IMR-90 (cell line): ENCODE results near the gene ZNF385D. TPM values are rescaled to one million over a fixed set of nuclear protein-coding genes. Genes with fewer than 3 reads are reported as not detected.

Source experiments
- ATAC-seq: fragments of 200-7000 bp; cut with Tn5 transposase; 2 replicates; pipeline ENCODE4 v1.9.1; 2020; ENCODE audit warnings: low read depth, mild to moderate bottlenecking, moderate library complexity
- BruUV-seq: library from RNA; stranded (reverse); fragments of 400-500 nt; replicated peaks from 2 replicates; lab custom pipeline; 2021; lab: Mats Ljungman, UMichigan
- CTCF ChIA-PET: fragments of 300-600 bp; formaldehyde crosslinking; extraction: SDS; loops from one replicate; lab custom pipeline; 2021; ENCODE audit warnings: antibody characterized with exemption; lab: Yijun Ruan, JAX
- POLR2A ChIA-PET: fragments of 300-600 bp; sonication (Branson Sonifier 250); formaldehyde crosslinking; loops from one replicate; lab custom pipeline; 2022; ENCODE audit warnings: antibody characterized with exemption; ENCODE audit not compliant: unreplicated experiment; lab: Charles Lee
- DNase-seq: peaks from one replicate; pipeline ENCODE4 v3.0.0; 2013
- H2AFZ ChIP-seq: replicated peaks from 2 replicates; pipeline ENCODE3; 2013; ENCODE audit warnings: low read length, mild to moderate bottlenecking; ENCODE audit not compliant: poor library complexity
- H2AK5ac ChIP-seq: 2 replicates; pipeline ENCODE4 v1.6.1; 2013; ENCODE audit warnings: low read depth, low read length, inconsistent platforms
- H2AK9ac ChIP-seq: replicated peaks from 2 replicates; pipeline ENCODE3; 2013; ENCODE audit warnings: mild to moderate bottlenecking, low read depth, low read length, moderate library complexity; ENCODE audit not compliant: poor library complexity
- H2BK120ac ChIP-seq: 2 replicates; pipeline ENCODE4 v1.6.1; 2013; ENCODE audit warnings: low read depth, low read length, inconsistent platforms
- H2BK15ac ChIP-seq: 3 replicates; pipeline ENCODE4 v1.6.1; 2013; ENCODE audit warnings: low read depth, low read length, inconsistent platforms
- H2BK20ac ChIP-seq: 2 replicates; pipeline ENCODE4 v1.6.1; 2013; ENCODE audit warnings: low read depth, mild to moderate bottlenecking, inconsistent platforms, low read length, moderate library complexity
- H2BK5ac ChIP-seq: 2 replicates; pipeline ENCODE4 v1.6.1; 2013; ENCODE audit warnings: mild to moderate bottlenecking, low read depth, low read length, inconsistent platforms; ENCODE audit not compliant: poor library complexity, severe bottlenecking
- H3K14ac ChIP-seq: replicated peaks from 2 replicates; pipeline ENCODE4 v1.6.1; 2013; ENCODE audit warnings: low read depth, low read length, inconsistent platforms
- H3K18ac ChIP-seq: 2 replicates; pipeline ENCODE4 v1.6.1; 2013; ENCODE audit warnings: low read depth, low read length, control low read depth
- H3K23ac ChIP-seq: 2 replicates; pipeline ENCODE4 v1.6.1; 2013; ENCODE audit warnings: low read depth, low read length, inconsistent platforms
- H3K27ac ChIP-seq: 2 replicates; pipeline ENCODE4 v1.5.1; 2013; ENCODE audit warnings: mild to moderate bottlenecking, control low read depth, low read length; ENCODE audit not compliant: insufficient read depth
- H3K27me3 ChIP-seq: 2 replicates; pipeline ENCODE4 v1.6.1; 2013; ENCODE audit warnings: low read length; ENCODE audit not compliant: control insufficient read depth, insufficient read depth
- H3K36me3 ChIP-seq: 2 replicates; pipeline ENCODE4 v1.6.1; 2013; ENCODE audit warnings: low read length, mixed read lengths; ENCODE audit not compliant: control insufficient read depth, insufficient read depth
- H3K4ac ChIP-seq: 2 replicates; pipeline ENCODE4 v1.6.1; 2013; ENCODE audit warnings: low read depth, low read length, inconsistent platforms
- H3K4me1 ChIP-seq: 2 replicates; pipeline ENCODE4 v1.6.1; 2013; ENCODE audit warnings: low read length, mixed read lengths; ENCODE audit not compliant: control insufficient read depth, insufficient read depth
- H3K4me2 ChIP-seq: 2 replicates; pipeline ENCODE4 v1.6.1; 2013; ENCODE audit warnings: low read depth, mild to moderate bottlenecking, control low read depth, low read length, moderate library complexity
- H3K4me3 ChIP-seq: 2 replicates; pipeline ENCODE4 v1.5.1; 2013; ENCODE audit warnings: low read depth, mild to moderate bottlenecking, control low read depth, low read length, moderate library complexity; ENCODE audit not compliant: insufficient read depth
- H3K56ac ChIP-seq: 2 replicates; pipeline ENCODE4 v1.6.1; 2013; ENCODE audit warnings: low read length, inconsistent platforms; ENCODE audit not compliant: insufficient read depth; ENCODE audit errors: extremely low read depth
- H3K79me1 ChIP-seq, 2 experiments: 2 replicates each; pipeline ENCODE4 v1.6.1; 2013; ENCODE audit warnings: low read length in 2 of 2, inconsistent platforms in 1 of 2, low read depth in 1 of 2
- H3K9ac ChIP-seq: 2 replicates; pipeline ENCODE4 v1.6.1; 2013; ENCODE audit warnings: low read depth, low read length, control low read depth
- H3K9me1 ChIP-seq: 2 replicates; pipeline ENCODE4 v1.6.1; 2013; ENCODE audit warnings: low read length, inconsistent platforms; ENCODE audit not compliant: insufficient read depth
- H3K9me3 ChIP-seq: 2 replicates; pipeline ENCODE4 v1.6.1; 2013; ENCODE audit warnings: low read length; ENCODE audit not compliant: control insufficient read depth, insufficient read depth
- H4K20me1 ChIP-seq: 2 replicates; pipeline ENCODE4 v1.6.1; 2013; ENCODE audit warnings: low read length, inconsistent platforms; ENCODE audit not compliant: insufficient read depth
- H4K5ac ChIP-seq: 2 replicates; pipeline ENCODE4 v1.6.1; 2013; ENCODE audit warnings: mild to moderate bottlenecking, low read depth, low read length, control low read depth
- H4K8ac ChIP-seq, 2 experiments: 2 replicates each; pipeline ENCODE4 v1.6.1; 2013; ENCODE audit warnings: low read depth in 2 of 2, low read length in 2 of 2, control low read depth in 1 of 2, inconsistent platforms in 1 of 2
- H4K91ac ChIP-seq: 2 replicates; pipeline ENCODE4 v1.6.1; 2013; ENCODE audit warnings: low read depth, low read length, inconsistent platforms; ENCODE audit not compliant: insufficient read depth
- MAFK ChIP-seq: IDR thresholded peaks from 2 replicates; pipeline ENCODE4 v1.6.1; 2012; ENCODE audit warnings: low read depth, low read length, improper control_type of control experiment
- USF2 ChIP-seq: fragments of 150-350 bp; IDR thresholded peaks from 2 replicates; pipeline ENCODE4 v1.6.1; 2017; ENCODE audit warnings: mild to moderate bottlenecking, antibody characterized with exemption, low read length, low read depth
- WGBS, 2 experiments: methylation state at CpG; one replicate each; pipeline versions ENCODE4 v1.1.5 to v1.1.7; 2013; ENCODE audit warnings: missing lambda C conversion rate in 2 of 2; ENCODE audit not compliant: insufficient read length in 1 of 2; ENCODE audit errors: extremely low coverage in 2 of 2; 5-methylcytosine and 5-hydroxymethylcytosine counted together
- dilution Hi-C: fragments of 300-500 bp; cut with HindIII; formaldehyde crosslinking; loops from one replicate; pipeline ENCODE4 v1.14.3; 2018; ENCODE audit warnings: low sequenced_read_pairs; ENCODE audit not compliant: unreplicated experiment
- in situ Hi-C: fragments of 300-500 bp; cut with MboI; formaldehyde crosslinking; loops from 3 replicates; pipeline ENCODE4 v1.14.3; 2019; ENCODE audit warnings: low sequenced_read_pairs, inconsistent platforms, mixed read lengths
- intact Hi-C: fragments of 100-400 bp; cut with micrococcal nuclease; formaldehyde crosslinking; loops from 2 replicates; pipeline ENCODE4 v1.10.0; 2022
- polyA plus RNA-seq, 3 experiments: library from polyadenylated mRNA; depleted of rRNA; stranded (reverse); fragments of >200 nt; gene quantifications; 2 replicates each; pipeline ENCODE4 v1.2.3, GENCODE V29; 2012; ENCODE audit warnings: low replicate concordance in 1 of 3
- total RNA-seq: library from RNA; depleted of rRNA; stranded (reverse); fragments of >200 nt; gene quantifications from 2 replicates; pipeline ENCODE4 v1.2.3, GENCODE V29; 2012

Gene ZNF385D
- total and polyA plus RNA-seq, 2 of the 4 experiments (the other 2 are of a cell fraction), result 0.18 to 2.4 TPM

- Histone ChIP-seq H3K4me3 (no peak overlapping the region), H2BK120ac (no peak overlapping the region), H3K9me1 (peaks cover 4% of the 10 kb centered on the region), H3K56ac (no peak overlapping the region), H3K9ac (no peak overlapping the region), H3K36me3 (no peaks in the 10 kb centered on the region), H2AK9ac (no peak overlapping the region), H2BK20ac (no peak overlapping the region), H4K20me1 (no peaks in the 10 kb centered on the region), H3K18ac (no peak overlapping the region), H3K9me3 (no peaks in the 10 kb centered on the region), H2AK5ac (no peak overlapping the region), H3K27me3 (no peaks in the 10 kb centered on the region), H4K8ac (no peak overlapping the region), H4K91ac (no peak overlapping the region), H3K4ac (no peak overlapping the region), H2BK5ac (no peak overlapping the region), H3K4me1 (peaks cover 2% of the 10 kb centered on the region; the same call in 1 of the 2 replicates), H3K79me1 (no peaks in the 10 kb centered on the region), H3K23ac (no peak overlapping the region), H4K5ac (no peak overlapping the region), H2AFZ (no peak overlapping the region), H3K27ac (no peak overlapping the region), H3K14ac (no peak overlapping the region), H2BK15ac (no peak overlapping the region), H3K4me2 (no peak overlapping the region)
- intact Hi-C loops, result no loop called here
- CTCF ChIA-PET, result no interaction called here
- TF ChIP-seq MAFK, result peak; percentile 91
- no peak for TF ChIP-seq USF2
- no peak for DNase-seq
- POLR2A ChIA-PET, result no interaction called here
- BruUV-seq, result no TSS peak
- no peak for ATAC-seq
- 0% methylated on average over 1 of the region's 2 CpGs; no CpG with 5 or more reads in 1 of the 2 experiments for WGBS, 2 experiments
- in situ Hi-C loops, result no loop called here
- dilution Hi-C loops, result no loop called here
Measured at GRCh38 chr3:21715662-21716061, 35.3 kb downstream of the ZNF385D start.
